ENCODE data around the gene ZNF80.
"Not testable (repeated sequence)": the region's sequence is repeated elsewhere in the genome, so short reads cannot be mapped to it uniquely, and the experiment has no call there.

The ZNF80 gene

DNA sequence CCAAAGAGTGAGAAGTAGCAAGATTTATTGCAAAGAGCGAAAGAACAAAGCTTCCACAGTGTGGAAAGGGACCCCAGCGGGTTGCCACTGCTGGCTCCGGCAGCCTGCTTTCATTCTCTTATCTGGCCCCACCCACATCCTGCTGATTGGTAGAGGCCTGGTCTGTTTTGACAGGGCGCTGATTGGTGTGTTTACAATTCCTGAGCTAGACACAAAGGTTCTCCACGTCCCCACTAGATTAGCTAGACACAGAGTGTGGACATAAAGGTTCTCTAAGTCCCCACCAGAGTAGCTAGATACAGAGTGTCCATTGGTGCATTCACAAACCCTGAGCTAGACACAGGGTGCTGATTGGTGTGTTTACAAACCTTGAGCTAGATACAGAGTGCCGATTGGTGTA is at the start of gene ZNF80:
TSS of gene ZNF80 (minus strand) at position 101 of the 400 bp plus-strand sequence. CDS start 504 bp downstream, outside the sequence.
- not testable (repeated sequence) for DNase-seq (ENCODE audit: low read depth); H3K4me3 ChIP-seq (replicated peaks; ENCODE audit: low read depth, low read length)

DNA sequence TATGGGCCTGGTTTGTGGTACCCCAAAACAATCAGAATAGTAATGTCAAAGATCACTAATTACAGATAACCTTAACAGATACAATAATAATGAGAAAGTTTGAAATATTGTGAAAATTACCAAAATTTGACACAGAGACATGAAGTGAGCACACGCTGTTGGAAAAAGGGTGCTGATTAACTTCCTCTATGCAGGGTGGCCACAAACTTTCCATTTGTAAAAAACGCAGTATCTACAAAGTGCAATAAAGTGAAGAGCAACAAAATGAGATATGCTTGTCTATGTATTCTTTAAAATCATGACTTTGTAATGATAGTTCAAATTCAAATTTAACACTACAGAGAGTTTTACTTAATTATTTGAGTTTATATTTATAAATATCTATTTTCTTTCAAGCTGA is 48.9 kb upstream of the ZNF80 start:
- TF ChIP-seq CTCF (IDR thresholded peaks at IDR 0.05; ENCODE audit: low read length, missing control alignments), result no peak
- no peak for DNase-seq (ENCODE audit: low read depth)
- no peak overlapping the region for H3K4me3 ChIP-seq (replicated peaks; ENCODE audit: low read depth, low read length)

GRCh38 chr3:114285648-114286230 is 48.4 kb upstream of the ZNF80 start:
- H3K4me3 ChIP-seq (replicated peaks; ENCODE audit: low read depth, low read length), result no peak overlapping the region
- DNase-seq (ENCODE audit: low read depth), result no peak
- TF ChIP-seq CTCF (IDR thresholded peaks at IDR 0.05; ENCODE audit: low read length, missing control alignments), result no peak

DNA sequence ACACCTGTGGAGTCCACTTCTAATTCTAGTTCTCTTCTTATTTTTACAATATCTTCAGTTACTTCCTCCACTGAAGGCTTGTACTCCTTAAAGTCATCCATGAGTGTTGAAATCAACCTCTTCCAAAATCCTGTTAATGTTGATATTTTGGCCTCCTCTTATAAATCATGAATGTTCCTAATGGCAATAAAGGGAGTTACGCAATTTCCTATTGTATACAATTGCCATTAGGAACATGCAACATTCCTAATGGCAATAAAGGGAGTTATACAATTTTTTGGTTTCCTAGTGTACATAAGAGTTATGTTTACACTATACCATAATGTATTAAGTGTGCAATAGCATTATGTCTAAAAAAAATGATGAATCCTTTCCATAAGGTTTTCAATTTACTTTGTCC is 47.3 kb upstream of the ZNF80 start:
- no peak for DNase-seq (ENCODE audit: low read depth)
- no peak overlapping the region for H3K4me3 ChIP-seq (replicated peaks; ENCODE audit: low read depth, low read length)
- no peak for TF ChIP-seq CTCF (IDR thresholded peaks at IDR 0.05; ENCODE audit: low read length, missing control alignments)

GRCh38 chr3:114276856-114277255 is 39.5 kb upstream of the ZNF80 start:
- not testable (repeated sequence) for DNase-seq (ENCODE audit: low read depth); H3K4me3 ChIP-seq (replicated peaks; ENCODE audit: low read depth, low read length)

DNA sequence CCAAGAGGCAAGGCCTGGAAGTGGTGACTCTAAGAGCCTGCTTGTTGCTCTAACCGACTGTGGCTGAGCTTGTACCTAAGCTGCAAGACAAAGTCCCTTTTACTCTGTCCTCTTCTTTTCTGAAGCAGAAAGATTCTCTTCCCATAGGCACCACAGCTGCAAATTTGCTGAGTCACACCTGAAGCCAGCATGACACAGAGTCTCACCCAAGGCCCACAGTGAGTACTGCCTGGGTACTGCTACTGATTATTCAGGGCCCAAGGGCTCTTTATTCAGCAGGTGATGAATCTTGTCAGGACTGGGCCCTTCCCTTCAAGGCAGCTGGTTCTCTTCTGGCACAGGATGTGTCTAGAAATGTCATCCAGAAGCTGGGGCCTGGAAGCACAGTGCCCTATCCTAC is 37.6 kb upstream of the ZNF80 start:
- no peak for TF ChIP-seq CTCF (IDR thresholded peaks at IDR 0.05; ENCODE audit: low read length, missing control alignments)
- DNase-seq (ENCODE audit: low read depth), result peak; percentile 46
- no peak overlapping the region for H3K4me3 ChIP-seq (replicated peaks; ENCODE audit: low read depth, low read length)

GRCh38 chr3:114272271-114272670 is 34.9 kb upstream of the ZNF80 start:
- H3K4me3 ChIP-seq (replicated peaks; ENCODE audit: low read depth, low read length), result no peak overlapping the region
- DNase-seq (ENCODE audit: low read depth), result peak; percentile 68
- no peak for TF ChIP-seq CTCF (IDR thresholded peaks at IDR 0.05; ENCODE audit: low read length, missing control alignments)

DNA sequence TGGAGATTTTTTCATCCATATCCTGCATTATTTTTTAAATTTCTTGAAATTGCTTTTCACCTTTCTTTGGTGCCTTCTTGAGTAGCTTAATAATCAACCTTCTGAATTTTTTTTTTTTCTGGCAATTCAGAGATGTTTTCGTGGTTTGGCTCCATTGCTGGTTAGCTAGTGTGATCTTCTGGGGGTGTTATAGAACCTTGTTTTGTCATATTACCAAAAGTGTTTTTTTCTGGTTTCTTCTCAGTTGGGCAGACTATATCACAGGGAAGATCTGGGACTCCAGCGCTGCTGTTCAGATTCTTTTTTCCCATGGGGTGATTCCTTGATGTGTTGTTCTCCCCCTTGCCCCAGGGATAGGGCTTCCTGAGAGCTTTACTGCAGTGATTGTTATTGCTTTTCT is 32.6 kb upstream of the ZNF80 start:
- TF ChIP-seq CTCF (IDR thresholded peaks at IDR 0.05; ENCODE audit: low read length, missing control alignments), result no peak
- DNase-seq (ENCODE audit: low read depth), result no peak
- no peak overlapping the region for H3K4me3 ChIP-seq (replicated peaks; ENCODE audit: low read depth, low read length)

Measured in fibroblast of pulmonary artery (primary cell).